ENCODE results near the gene DENND2A.

Gene DENND2A

GRCh38 chr7:140635345-140635744, 5.3 kb downstream of the DENND2A start:
- no peak overlapping the region for H3K4me2 ChIP-seq (ENCODE audit: low read length)
- H3K27me3 ChIP-seq (ENCODE audit: insufficient read depth, low read length) = peaks cover 5% of the 10 kb centered on the region; the same call in 1 of the 2 replicates
- TF ChIP-seq EZH2 (IDR thresholded peaks at IDR 0.05; ENCODE audit: borderline replicate concordance, low read length) (no peak), CTCF (IDR thresholded peaks at IDR 0.05; ENCODE audit: low read length) (no peak)
- H3K9me3 ChIP-seq (ENCODE audit: low read length) = no peaks in the 10 kb centered on the region
- no peak overlapping the region for H3K4me3 ChIP-seq (ENCODE audit: low read depth, low read length, poor library complexity, severe bottlenecking)
- H3K9me2 ChIP-seq (ENCODE audit: low read depth, low read length) = no peaks in the 10 kb centered on the region
- no peak overlapping the region for H3K27ac ChIP-seq (ENCODE audit: low read depth, low read length, poor library complexity, severe bottlenecking)
- H3K9ac ChIP-seq (ENCODE audit: low read length) = no peak overlapping the region
- no peaks in the 10 kb centered on the region for H3F3A ChIP-seq (ENCODE audit: insufficient read depth, low read length)
- no peaks in the 10 kb centered on the region for H3K79me2 ChIP-seq (ENCODE audit: insufficient read depth, low read length)
- no peaks in the 10 kb centered on the region for H4K20me1 ChIP-seq (ENCODE audit: insufficient read depth, low read length)
- H2AFZ ChIP-seq (ENCODE audit: low read length) = no peak overlapping the region
- no peaks in the 10 kb centered on the region for H3K4me1 ChIP-seq (ENCODE audit: insufficient read depth, low read length, severe bottlenecking)
- H3K36me3 ChIP-seq (ENCODE audit: insufficient read depth, low read length) = no peaks in the 10 kb centered on the region

- no peaks in the 10 kb centered on the region for H3K36me3 ChIP-seq (ENCODE audit: insufficient read depth, low read length)
- no peaks in the 10 kb centered on the region for H3K4me1 ChIP-seq (ENCODE audit: insufficient read depth, low read length, severe bottlenecking)
- H4K20me1 ChIP-seq (ENCODE audit: insufficient read depth, low read length) = no peaks in the 10 kb centered on the region
- no peaks in the 10 kb centered on the region for H3F3A ChIP-seq (ENCODE audit: insufficient read depth, low read length)
- H3K9me3 ChIP-seq (ENCODE audit: low read length) = no peaks in the 10 kb centered on the region
- H3K4me3 ChIP-seq (ENCODE audit: low read depth, low read length, poor library complexity, severe bottlenecking) = no peak overlapping the region
- H3K27ac ChIP-seq (ENCODE audit: low read depth, low read length, poor library complexity, severe bottlenecking) = no peak overlapping the region
- no peaks in the 10 kb centered on the region for H3K79me2 ChIP-seq (ENCODE audit: insufficient read depth, low read length)
- H3K4me2 ChIP-seq (ENCODE audit: low read length) = no peak overlapping the region
- peaks cover 13% of the 10 kb centered on the region for H3K27me3 ChIP-seq (ENCODE audit: insufficient read depth, low read length)
- no peak overlapping the region for H2AFZ ChIP-seq (ENCODE audit: low read length)
- no peak overlapping the region for H3K9ac ChIP-seq (ENCODE audit: low read length)
- H3K9me2 ChIP-seq (ENCODE audit: low read depth, low read length) = no peaks in the 10 kb centered on the region
- TF ChIP-seq EZH2 (IDR thresholded peaks at IDR 0.05; ENCODE audit: borderline replicate concordance, low read length) = no peak
- no peak for TF ChIP-seq CTCF (IDR thresholded peaks at IDR 0.05; ENCODE audit: low read length)
Observed at GRCh38 chr7:140631602-140632001, 9.0 kb downstream of the DENND2A start.

GRCh38 chr7:140631021-140631420, 9.6 kb downstream of the DENND2A start:
- Histone ChIP-seq H3F3A (ENCODE audit: insufficient read depth, low read length) (no peaks in the 10 kb centered on the region), H3K9me2 (ENCODE audit: low read depth, low read length) (no peaks in the 10 kb centered on the region), H3K27me3 (ENCODE audit: insufficient read depth, low read length) (peaks cover 11% of the 10 kb centered on the region), H3K79me2 (ENCODE audit: insufficient read depth, low read length) (no peaks in the 10 kb centered on the region), H3K4me3 (ENCODE audit: low read depth, low read length, poor library complexity, severe bottlenecking) (no peak overlapping the region), H4K20me1 (ENCODE audit: insufficient read depth, low read length) (no peaks in the 10 kb centered on the region), H3K9me3 (ENCODE audit: low read length) (no peaks in the 10 kb centered on the region), H3K4me2 (ENCODE audit: low read length) (no peak overlapping the region), H3K36me3 (ENCODE audit: insufficient read depth, low read length) (no peaks in the 10 kb centered on the region), H3K9ac (ENCODE audit: low read length) (no peak overlapping the region), H2AFZ (ENCODE audit: low read length) (no peak overlapping the region), H3K4me1 (ENCODE audit: insufficient read depth, low read length, severe bottlenecking) (no peaks in the 10 kb centered on the region), H3K27ac (ENCODE audit: low read depth, low read length, poor library complexity, severe bottlenecking) (no peak overlapping the region)
- TF ChIP-seq EZH2 (IDR thresholded peaks at IDR 0.05; ENCODE audit: borderline replicate concordance, low read length) = no peak
- no peak for TF ChIP-seq CTCF (IDR thresholded peaks at IDR 0.05; ENCODE audit: low read length)

All from OCI-LY1 (cell line).